Measurements from ENCODE around the gene PBXIP1.
A peak's percentile ranks its signal among the peaks of the same experiment; 100 is the strongest.
"Not testable (repeated sequence)": the region's sequence is repeated elsewhere in the genome, so short reads cannot be mapped to it uniquely, and the experiment has no call there.

PBXIP1 gene

GRCh38 chr1:154982341-154982740 lies 26.4 kb upstream of the PBXIP1 start:
- H3K36me3 ChIP-seq (ENCODE audit: control insufficient read depth, insufficient read depth, low read length), result peaks cover 37% of the 10 kb centered on the region
- H3K4me3 ChIP-seq (ENCODE audit: low read depth, low read length), result peak overlapping the region; percentile 61
- H3K9me3 ChIP-seq (ENCODE audit: control insufficient read depth, insufficient read depth, low read length), result no peaks in the 10 kb centered on the region
- H3K27me3 ChIP-seq (ENCODE audit: control insufficient read depth, insufficient read depth, low read length), result no peaks in the 10 kb centered on the region
- H3K27ac ChIP-seq (ENCODE audit: low read depth, low read length), result peak overlapping the region; percentile 97
- H3K4me1 ChIP-seq (ENCODE audit: control insufficient read depth, insufficient read depth, low read length), result peaks cover 5% of the 10 kb centered on the region
- peak overlapping the region; percentile 80 for H3K9ac ChIP-seq (ENCODE audit: low read depth, low read length)

- no peaks in the 10 kb centered on the region for H3K27me3 ChIP-seq (ENCODE audit: control insufficient read depth, insufficient read depth, low read length)
- no peak overlapping the region for H3K9ac ChIP-seq (ENCODE audit: low read depth, low read length)
- H3K4me1 ChIP-seq (ENCODE audit: control insufficient read depth, insufficient read depth, low read length), result peaks cover 13% of the 10 kb centered on the region
- H3K4me3 ChIP-seq (ENCODE audit: low read depth, low read length), result no peak overlapping the region
- H3K27ac ChIP-seq (ENCODE audit: low read depth, low read length), result no peak overlapping the region
- H3K9me3 ChIP-seq (ENCODE audit: control insufficient read depth, insufficient read depth, low read length), result no peaks in the 10 kb centered on the region
- H3K36me3 ChIP-seq (ENCODE audit: control insufficient read depth, insufficient read depth, low read length), result peaks cover 29% of the 10 kb centered on the region
These were observed 22.5 kb upstream of the PBXIP1 start for GRCh38 chr1:154978360-154978759.

- H3K27ac ChIP-seq (ENCODE audit: low read depth, low read length); H3K9ac ChIP-seq (ENCODE audit: low read depth, low read length); H3K27me3 ChIP-seq (ENCODE audit: control insufficient read depth, insufficient read depth, low read length); H3K9me3 ChIP-seq (ENCODE audit: control insufficient read depth, insufficient read depth, low read length); H3K4me3 ChIP-seq (ENCODE audit: low read depth, low read length): not testable (repeated sequence)
- Histone ChIP-seq H3K4me1 (ENCODE audit: control insufficient read depth, insufficient read depth, low read length) (peaks cover 17% of the 10 kb centered on the region), H3K36me3 (ENCODE audit: control insufficient read depth, insufficient read depth, low read length) (peaks cover 29% of the 10 kb centered on the region)
These were observed 21.9 kb upstream of the PBXIP1 start for GRCh38 chr1:154977762-154978161.

- Histone ChIP-seq H3K4me1 (ENCODE audit: control insufficient read depth, insufficient read depth, low read length) (peaks cover 24% of the 10 kb centered on the region), H3K9me3 (ENCODE audit: control insufficient read depth, insufficient read depth, low read length) (no peaks in the 10 kb centered on the region), H3K4me3 (ENCODE audit: low read depth, low read length) (peak overlapping the region; percentile 94), H3K36me3 (ENCODE audit: control insufficient read depth, insufficient read depth, low read length) (peaks cover 29% of the 10 kb centered on the region), H3K27ac (ENCODE audit: low read depth, low read length) (peak overlapping the region; percentile 98), H3K27me3 (ENCODE audit: control insufficient read depth, insufficient read depth, low read length) (no peaks in the 10 kb centered on the region), H3K9ac (ENCODE audit: low read depth, low read length) (peak overlapping the region; percentile 88)
These were observed 19.6 kb upstream of the PBXIP1 start for GRCh38 chr1:154975409-154976059.

GRCh38 chr1:154974808-154975408 lies 19.0 kb upstream of the PBXIP1 start:
- Histone ChIP-seq H3K4me3 (ENCODE audit: low read depth, low read length) (peak overlapping the region; percentile 94), H3K36me3 (ENCODE audit: control insufficient read depth, insufficient read depth, low read length) (peaks cover 25% of the 10 kb centered on the region), H3K9me3 (ENCODE audit: control insufficient read depth, insufficient read depth, low read length) (no peaks in the 10 kb centered on the region), H3K4me1 (ENCODE audit: control insufficient read depth, insufficient read depth, low read length) (peaks cover 24% of the 10 kb centered on the region), H3K9ac (ENCODE audit: low read depth, low read length) (peak overlapping the region; percentile 88), H3K27me3 (ENCODE audit: control insufficient read depth, insufficient read depth, low read length) (no peaks in the 10 kb centered on the region), H3K27ac (ENCODE audit: low read depth, low read length) (peak overlapping the region; percentile 98)

GRCh38 chr1:154974102-154974807 lies 18.4 kb upstream of the PBXIP1 start, which contains the start of gene CKS1B:
CKS1B (plus strand) TSS chr1:154974681; CDS start chr1:154974746, 65 bp downstream.
- Histone ChIP-seq H3K4me1 (ENCODE audit: control insufficient read depth, insufficient read depth, low read length) (peaks cover 25% of the 10 kb centered on the region), H3K27me3 (ENCODE audit: control insufficient read depth, insufficient read depth, low read length) (no peaks in the 10 kb centered on the region)

GRCh38 chr1:154973344-154974101 lies 17.6 kb upstream of the PBXIP1 start:
- peak overlapping the region; percentile 98 for H3K27ac ChIP-seq (ENCODE audit: low read depth, low read length)
- peak overlapping the region; percentile 94 for H3K4me3 ChIP-seq (ENCODE audit: low read depth, low read length)
- no peaks in the 10 kb centered on the region for H3K9me3 ChIP-seq (ENCODE audit: control insufficient read depth, insufficient read depth, low read length)
- peak overlapping the region; percentile 91 for H3K9ac ChIP-seq (ENCODE audit: low read depth, low read length)
- H3K27me3 ChIP-seq (ENCODE audit: control insufficient read depth, insufficient read depth, low read length), result no peaks in the 10 kb centered on the region
- H3K36me3 ChIP-seq (ENCODE audit: control insufficient read depth, insufficient read depth, low read length), result peaks cover 17% of the 10 kb centered on the region
- peaks cover 30% of the 10 kb centered on the region for H3K4me1 ChIP-seq (ENCODE audit: control insufficient read depth, insufficient read depth, low read length)

More at GRCh38 chr1:154974102-154974807, 18.4 kb upstream of the PBXIP1 start, which contains the start of gene CKS1B:
- peaks cover 19% of the 10 kb centered on the region for H3K36me3 ChIP-seq (ENCODE audit: control insufficient read depth, insufficient read depth, low read length)
- H3K9ac ChIP-seq (ENCODE audit: low read depth, low read length), result peak within 1 kb of the TSS; percentile 91
- H3K9me3 ChIP-seq (ENCODE audit: control insufficient read depth, insufficient read depth, low read length), result no peaks in the 10 kb centered on the region
- peak within 1 kb of the TSS; percentile 98 for H3K27ac ChIP-seq (ENCODE audit: low read depth, low read length)
- peak within 1 kb of the TSS; percentile 94 for H3K4me3 ChIP-seq (ENCODE audit: low read depth, low read length)

GRCh38 chr1:154972517-154973343 lies 16.8 kb upstream of the PBXIP1 start:
- H3K27me3 ChIP-seq (ENCODE audit: control insufficient read depth, insufficient read depth, low read length), result no peaks in the 10 kb centered on the region

GRCh38 chr1:154972213-154972516 lies 16.3 kb upstream of the PBXIP1 start:
- H3K4me3 ChIP-seq (ENCODE audit: low read depth, low read length), result peak overlapping the region; percentile 74
- peak overlapping the region; percentile 65 for H3K9ac ChIP-seq (ENCODE audit: low read depth, low read length)
- H3K4me1 ChIP-seq (ENCODE audit: control insufficient read depth, insufficient read depth, low read length), result peaks cover 30% of the 10 kb centered on the region
- H3K36me3 ChIP-seq (ENCODE audit: control insufficient read depth, insufficient read depth, low read length), result peaks cover 19% of the 10 kb centered on the region
- peak overlapping the region; percentile 98 for H3K27ac ChIP-seq (ENCODE audit: low read depth, low read length)
- no peaks in the 10 kb centered on the region for H3K27me3 ChIP-seq (ENCODE audit: control insufficient read depth, insufficient read depth, low read length)
- no peaks in the 10 kb centered on the region for H3K9me3 ChIP-seq (ENCODE audit: control insufficient read depth, insufficient read depth, low read length)

More at GRCh38 chr1:154972517-154973343, 16.8 kb upstream of the PBXIP1 start:
- peaks cover 17% of the 10 kb centered on the region for H3K36me3 ChIP-seq (ENCODE audit: control insufficient read depth, insufficient read depth, low read length)
- H3K9me3 ChIP-seq (ENCODE audit: control insufficient read depth, insufficient read depth, low read length), result no peaks in the 10 kb centered on the region
- peak overlapping the region; percentile 98 for H3K27ac ChIP-seq (ENCODE audit: low read depth, low read length)
- H3K4me1 ChIP-seq (ENCODE audit: control insufficient read depth, insufficient read depth, low read length), result peaks cover 30% of the 10 kb centered on the region
- peak overlapping the region; percentile 94 for H3K4me3 ChIP-seq (ENCODE audit: low read depth, low read length)
- H3K9ac ChIP-seq (ENCODE audit: low read depth, low read length), result peak overlapping the region; percentile 91

Data from HUES48 (cell line).